Chondrocyte (in vitro differentiated cells): Measurements from ENCODE around the gene TTBK2. TPM values are rescaled to one million over a fixed set of nuclear protein-coding genes. Genes with fewer than 3 reads are reported as not detected.
"Not testable (repeated sequence)": the region's sequence is repeated elsewhere in the genome, so short reads cannot be mapped to it uniquely, and the experiment has no call there.

ENCODE experiments used
- DNase-seq: peaks from one replicate; pipeline ENCODE4 v3.0.0; 2021; ENCODE audit warnings: mixed read lengths, low spot score
- H3K27ac Mint-ChIP-seq: one replicate; pipeline ENCODE4 v1.8.0; 2021; ENCODE audit warnings: mild to moderate bottlenecking, moderate library complexity, mixed read lengths; ENCODE audit not compliant: unreplicated experiment
- H3K27me3 Mint-ChIP-seq: 2 replicates; pipeline ENCODE4 v1.8.0; 2021; ENCODE audit warnings: low read depth, mixed read lengths
- H3K36me3 Mint-ChIP-seq: 2 replicates; pipeline ENCODE4 v1.8.0; 2021; ENCODE audit warnings: low read depth, mixed read lengths
- H3K4me1 Mint-ChIP-seq: 2 replicates; pipeline ENCODE4 v1.8.0; 2021; ENCODE audit warnings: low read depth, mild to moderate bottlenecking, mixed read lengths
- H3K4me3 Mint-ChIP-seq: one replicate; pipeline ENCODE4 v1.8.0; 2021; ENCODE audit warnings: mild to moderate bottlenecking, moderate library complexity, mixed read lengths; ENCODE audit not compliant: unreplicated experiment
- H3K9me3 Mint-ChIP-seq: 2 replicates; pipeline ENCODE4 v1.8.0; 2021; ENCODE audit warnings: low read depth, mixed read lengths
- CTCF ChIP-seq: fragments of 200-600 bp; sonication (generic); IDR thresholded peaks from 2 replicates; pipeline ENCODE4 v1.5.0; 2021; ENCODE audit warnings: antibody characterized with exemption, mild to moderate bottlenecking, moderate library complexity
- total RNA-seq: library from RNA; stranded (reverse); gene quantifications from 3 replicates; pipeline ENCODE4 v1.2.1, GENCODE V29; 2021

TTBK2 gene
- total RNA-seq, 1 donor from 2014 or later, result 19.7 TPM

GRCh38 chr15:42903388-42904324, 16.9 kb downstream of the TTBK2 start:
- DNase-seq, result no peak
- H3K27ac Mint-ChIP-seq, result peak overlapping the region; percentile 1
- H3K36me3 Mint-ChIP-seq, result no peaks in the 10 kb centered on the region
- peaks cover 12% of the 10 kb centered on the region for H3K4me1 Mint-ChIP-seq
- H3K4me3 Mint-ChIP-seq, result no peak overlapping the region
- no peaks in the 10 kb centered on the region for H3K9me3 Mint-ChIP-seq
- TF ChIP-seq CTCF, result no peak
- no peaks in the 10 kb centered on the region for H3K27me3 Mint-ChIP-seq

DNA sequence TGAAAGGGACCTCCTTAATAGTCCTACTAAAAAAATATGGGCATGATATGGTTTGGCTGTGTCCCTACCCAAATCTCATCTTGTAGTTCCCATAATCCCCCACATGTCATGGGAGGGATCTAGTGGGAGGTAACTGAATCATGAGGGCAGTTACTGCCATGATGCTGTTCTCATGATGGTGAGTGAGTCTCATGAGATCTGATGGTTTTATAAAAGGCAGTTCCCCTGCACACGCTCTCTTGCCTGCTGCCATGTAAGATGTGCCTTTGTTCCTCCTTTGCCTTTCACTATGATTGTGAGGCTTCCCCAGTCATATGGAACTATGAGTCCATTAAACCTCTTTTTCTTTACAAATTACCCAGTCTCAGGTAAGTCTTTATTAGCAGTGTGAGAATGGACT, 26.7 kb downstream of the TTBK2 start:
- H3K27ac Mint-ChIP-seq, H3K27me3 Mint-ChIP-seq, H3K4me3 Mint-ChIP-seq, DNase-seq, H3K36me3 Mint-ChIP-seq, H3K9me3 Mint-ChIP-seq: not testable (repeated sequence)
- H3K4me1 Mint-ChIP-seq, result peaks cover 13% of the 10 kb centered on the region

DNA sequence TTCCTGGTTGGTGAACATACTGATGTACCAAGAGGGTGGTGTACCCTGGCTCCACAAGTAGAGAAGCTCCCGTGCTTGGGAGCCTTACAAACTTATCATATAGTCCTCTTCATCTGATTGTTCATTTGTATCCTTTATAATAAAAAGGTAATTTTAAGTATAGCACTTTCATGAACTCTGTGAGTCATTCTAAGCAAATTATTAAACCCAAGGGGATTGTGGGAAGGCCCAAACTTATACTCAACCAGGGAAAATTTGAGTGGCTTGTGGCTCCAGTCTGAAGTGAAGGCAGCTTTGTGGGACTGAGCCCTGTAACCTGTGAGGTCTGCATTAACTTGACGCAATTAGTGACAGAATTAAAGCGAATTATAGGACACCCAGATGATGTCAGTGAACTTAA, 29.0 kb downstream of the TTBK2 start:
- H3K4me3 Mint-ChIP-seq, result no peak overlapping the region
- no peaks in the 10 kb centered on the region for H3K27me3 Mint-ChIP-seq
- peaks cover 13% of the 10 kb centered on the region for H3K4me1 Mint-ChIP-seq
- TF ChIP-seq CTCF, result no peak
- peaks cover 7% of the 10 kb centered on the region for H3K36me3 Mint-ChIP-seq
- H3K27ac Mint-ChIP-seq, result peak overlapping the region; percentile 81
- peaks cover 8% of the 10 kb centered on the region for H3K9me3 Mint-ChIP-seq
- DNase-seq, result no peak

GRCh38 chr15:42890161-42890913, 30.2 kb downstream of the TTBK2 start:
- H3K9me3 Mint-ChIP-seq, result peaks cover 8% of the 10 kb centered on the region
- no peak overlapping the region for H3K27ac Mint-ChIP-seq
- H3K27me3 Mint-ChIP-seq, result no peaks in the 10 kb centered on the region

GRCh38 chr15:42887384-42887783, 33.2 kb downstream of the TTBK2 start:
- not testable (repeated sequence) for H3K36me3 Mint-ChIP-seq, H3K27me3 Mint-ChIP-seq, H3K4me1 Mint-ChIP-seq, H3K27ac Mint-ChIP-seq, H3K4me3 Mint-ChIP-seq, DNase-seq
- peaks cover 11% of the 10 kb centered on the region for H3K9me3 Mint-ChIP-seq

More at GRCh38 chr15:42890161-42890913, 30.2 kb downstream of the TTBK2 start:
- no peak for DNase-seq
- no peak for TF ChIP-seq CTCF
- Mint-ChIP-seq H3K36me3 (peaks cover 7% of the 10 kb centered on the region), H3K4me3 (no peak overlapping the region), H3K4me1 (peaks cover 13% of the 10 kb centered on the region)

- peaks cover 9% of the 10 kb centered on the region for H3K9me3 Mint-ChIP-seq
- no peaks in the 10 kb centered on the region for H3K27me3 Mint-ChIP-seq
- TF ChIP-seq CTCF, result no peak
- no peak for DNase-seq
- H3K4me1 Mint-ChIP-seq, result no peaks in the 10 kb centered on the region
- peaks cover 2% of the 10 kb centered on the region for H3K36me3 Mint-ChIP-seq
- no peak overlapping the region for H3K4me3 Mint-ChIP-seq
- H3K27ac Mint-ChIP-seq, result no peak overlapping the region
These were observed 40.5 kb downstream of the TTBK2 start for GRCh38 chr15:42880121-42880520.
